ENCODE results near the gene GPR26.

The GPR26 gene

GRCh38 chr10:123649676-123650075 lies 16.5 kb upstream of the GPR26 start:
- FAIRE-seq = no peak

- no peak for FAIRE-seq
Measured at GRCh38 chr10:123651421-123652047, 14.6 kb upstream of the GPR26 start.

- FAIRE-seq = no peak
Measured at GRCh38 chr10:123655751-123656150, 10.4 kb upstream of the GPR26 start.

GRCh38 chr10:123663522-123663921 lies 2.6 kb upstream of the GPR26 start:
- FAIRE-seq = no peak

- no peak for FAIRE-seq
Measured at GRCh38 chr10:123665491-123666286, 466 bp upstream of the GPR26 start.

GRCh38 chr10:123669886-123670285 lies 3.7 kb downstream of the GPR26 start:
- no peak for FAIRE-seq

GRCh38 chr10:123673198-123673597 lies 7.0 kb downstream of the GPR26 start:
- no peak for FAIRE-seq

GRCh38 chr10:123674741-123675140 lies 8.6 kb downstream of the GPR26 start:
- no peak for FAIRE-seq

GRCh38 chr10:123675811-123676210 lies 9.7 kb downstream of the GPR26 start:
- FAIRE-seq = no peak

- FAIRE-seq = no peak
Measured at GRCh38 chr10:123677556-123677955, 11.4 kb downstream of the GPR26 start.

- FAIRE-seq = no peak
Measured at GRCh38 chr10:123678376-123678775, 12.2 kb downstream of the GPR26 start.

GRCh38 chr10:123681285-123681684 lies 15.1 kb downstream of the GPR26 start:
- no peak for FAIRE-seq

GRCh38 chr10:123682477-123682876 lies 16.3 kb downstream of the GPR26 start:
- no peak for FAIRE-seq

GRCh38 chr10:123683459-123683858 lies 17.3 kb downstream of the GPR26 start:
- FAIRE-seq = no peak

- FAIRE-seq = no peak
Measured at GRCh38 chr10:123683865-123684264, 17.7 kb downstream of the GPR26 start.

GRCh38 chr10:123685260-123685659 lies 19.1 kb downstream of the GPR26 start:
- FAIRE-seq = no peak

- FAIRE-seq = no peak
Measured at GRCh38 chr10:123687758-123688157, 21.6 kb downstream of the GPR26 start.

GRCh38 chr10:123689880-123690279 lies 23.7 kb downstream of the GPR26 start:
- no peak for FAIRE-seq

- FAIRE-seq = no peak
Measured at GRCh38 chr10:123703195-123703790, 37.1 kb downstream of the GPR26 start.

- no peak for FAIRE-seq
Measured at GRCh38 chr10:123704076-123704475, 37.9 kb downstream of the GPR26 start.

- no peak for FAIRE-seq
Measured at GRCh38 chr10:123704812-123705211, 38.7 kb downstream of the GPR26 start.

- no peak for FAIRE-seq
Measured at GRCh38 chr10:123706236-123706635, 40.1 kb downstream of the GPR26 start.

- no peak for FAIRE-seq
Measured at GRCh38 chr10:123715546-123715945, 49.4 kb downstream of the GPR26 start.

- FAIRE-seq = no peak
Measured at GRCh38 chr10:123717336-123717735, 51.2 kb downstream of the GPR26 start.
